AG04449 (cell line): ENCODE data around the gene PRICKLE2.

Experiments
- CTCF ChIA-PET: fragments of 350-600 bp; formaldehyde crosslinking; extraction: SDS; loops from one replicate; lab custom pipeline; 2021; ENCODE audit warnings: antibody characterized with exemption; lab: Yijun Ruan, JAX
- POLR2A ChIA-PET: fragments of 400-600, 350-600 bp; formaldehyde crosslinking; extraction: SDS; loops from one replicate; lab custom pipeline; 2020; ENCODE audit warnings: antibody characterized with exemption, inconsistent platforms; lab: Yijun Ruan, JAX
- DNase-seq: peaks from one replicate; pipeline ENCODE4 v3.0.0-alpha.2; 2010; ENCODE audit warnings: low read depth, low spot score
- H3K4me3 ChIP-seq: 2 replicates; pipeline ENCODE4 v1.5.1; 2011; ENCODE audit warnings: low read depth, mild to moderate bottlenecking, control low read depth, low read length
- CTCF ChIP-seq: IDR thresholded peaks from one replicate; pipeline ENCODE4 v1.5.1; 2011; ENCODE audit warnings: mild to moderate bottlenecking, moderate library complexity, low read length, control low read depth, inconsistent platforms; ENCODE audit not compliant: insufficient read depth; ENCODE audit errors: missing control alignments

The PRICKLE2 gene

DNA sequence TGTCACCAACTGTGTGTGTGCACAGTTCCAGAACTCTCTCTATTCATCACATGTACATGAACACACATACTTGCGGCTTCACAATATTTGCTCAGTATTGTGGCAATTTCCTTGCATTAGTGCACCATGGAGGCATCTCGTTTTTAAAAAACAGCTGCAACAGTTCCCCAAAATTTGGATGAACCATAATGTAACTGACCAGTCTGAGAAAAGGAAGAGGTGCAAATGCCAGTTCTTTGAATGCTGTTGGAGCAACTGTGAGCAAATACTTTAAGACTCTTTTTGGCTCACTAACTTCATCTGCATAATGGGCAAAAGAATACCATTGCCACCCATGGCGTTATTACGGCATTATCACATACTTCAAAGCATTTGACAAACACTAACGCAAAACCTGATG lies 163.6 kb downstream of the PRICKLE2 start:
- ChIA-PET POLR2A (no interaction called here), CTCF (interaction anchor here (1.1 kb wide), 2 partner anchors 18 to 38 kb away, joined by 3 to 5 read pairs; no protein-coding TSS in a partner anchor)

GRCh38 chr3:64059484-64060175 lies 165.6 kb downstream of the PRICKLE2 start:
- no peak overlapping the region for H3K4me3 ChIP-seq
- ChIA-PET CTCF (interaction anchor here (1.5 to 2.5 kb wide), 4 partner anchors 10 to 425 kb away, joined by 4 to 12 read pairs (median 4); no protein-coding TSS in a partner anchor), POLR2A (no interaction called here)
- no peak for TF ChIP-seq CTCF
- DNase-seq = no peak

More for the DNA sequence above, 163.6 kb downstream of the PRICKLE2 start:
- H3K4me3 ChIP-seq = no peak overlapping the region
- no peak for TF ChIP-seq CTCF
- DNase-seq = no peak

DNA sequence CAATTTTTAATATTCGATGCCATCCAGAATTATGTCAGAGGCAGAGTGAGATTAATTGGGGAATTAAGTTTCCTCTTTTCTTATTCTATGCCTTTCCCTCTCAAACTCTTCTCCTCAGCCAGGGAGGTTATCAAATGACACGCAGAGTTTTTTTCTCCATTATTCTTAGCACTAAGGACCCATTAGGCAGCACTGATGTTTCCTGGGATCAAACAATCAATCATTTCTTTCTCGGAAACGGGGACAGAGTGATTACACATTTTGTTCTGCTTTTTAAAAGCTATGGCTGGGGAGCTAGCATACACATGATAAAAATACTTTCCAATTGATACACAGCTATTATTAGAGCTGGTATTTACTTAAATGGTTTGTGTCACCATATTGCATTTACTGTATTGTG lies 166.7 kb downstream of the PRICKLE2 start:
- CTCF ChIA-PET = interaction anchor here (1.5 to 2.5 kb wide), 3 partner anchors 9 to 426 kb away, joined by 4 to 12 read pairs (median 4); no protein-coding TSS in a partner anchor
- POLR2A ChIA-PET = no interaction called here
- TF ChIP-seq CTCF = no peak
- DNase-seq = no peak
- H3K4me3 ChIP-seq = no peak overlapping the region

DNA sequence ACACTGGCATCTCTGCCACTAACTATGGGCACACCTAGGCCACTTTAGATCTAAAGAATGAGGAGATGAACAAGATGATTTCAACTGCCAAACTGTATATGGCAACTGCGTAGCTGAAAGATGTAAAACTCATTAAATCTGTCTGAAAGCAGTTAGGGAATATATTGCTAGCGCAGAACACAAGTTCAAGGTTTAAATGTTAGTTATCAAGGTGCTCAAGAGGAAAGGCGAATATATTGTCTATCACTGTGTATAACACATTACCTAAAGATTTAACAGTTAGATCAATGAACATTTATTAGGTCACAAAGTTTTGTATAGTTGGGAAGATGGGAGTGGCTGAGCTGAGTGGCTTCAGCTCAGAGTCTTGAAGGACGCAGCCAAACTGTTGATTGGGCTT lies 168.0 kb downstream of the PRICKLE2 start:
- ChIA-PET POLR2A (no interaction called here), CTCF (no interaction called here)
- TF ChIP-seq CTCF = no peak
- no peak for DNase-seq
- H3K4me3 ChIP-seq = no peak overlapping the region

- ChIA-PET CTCF (no interaction called here), POLR2A (no interaction called here)
- no peak overlapping the region for H3K4me3 ChIP-seq
- no peak for TF ChIP-seq CTCF
- peak; percentile 44 for DNase-seq
Observed at GRCh38 chr3:64056606-64057180, 168.6 kb downstream of the PRICKLE2 start.

DNA sequence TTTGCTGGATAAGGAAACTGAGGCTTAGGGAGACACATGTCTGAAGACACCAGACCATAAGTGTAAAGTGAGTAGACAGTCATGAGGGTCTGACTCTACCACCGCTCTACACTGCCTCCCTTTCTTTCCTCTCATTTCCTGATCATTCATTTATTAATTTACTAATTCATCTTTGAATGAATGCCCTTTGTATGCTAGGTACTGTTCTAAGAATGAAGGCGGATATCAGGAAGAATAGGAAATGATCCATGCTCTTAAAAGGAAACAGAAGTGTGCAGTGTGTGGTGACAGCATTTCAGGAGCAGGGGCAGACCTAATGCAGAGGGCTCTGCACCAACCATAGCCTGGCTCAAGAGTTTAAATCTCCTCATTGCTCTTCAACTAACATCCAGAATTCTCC lies 170.2 kb downstream of the PRICKLE2 start:
- no peak overlapping the region for H3K4me3 ChIP-seq
- POLR2A ChIA-PET = no interaction called here
- no peak for TF ChIP-seq CTCF
- CTCF ChIA-PET = no interaction called here
- no peak for DNase-seq
